HCT116 (cell line): ENCODE results near the gene TMC6. TPM values are rescaled to one million over a fixed set of nuclear protein-coding genes. Genes with fewer than 3 reads are reported as not detected.
A peak's percentile ranks its signal among the peaks of the same experiment; 100 is the strongest.

ENCODE experiments used
- ATAC-seq: fragments of 200-7000 bp; cut with Tn5 transposase; 2 replicates; pipeline ENCODE4 v1.9.1; 2020; ENCODE audit warnings: mild to moderate bottlenecking, moderate library complexity
- BruUV-seq: library from RNA; stranded (reverse); fragments of 400-500 nt; replicated peaks from 2 replicates; lab custom pipeline; 2021; lab: Mats Ljungman, UMichigan
- CTCF ChIA-PET: fragments of 300-600 bp; sonication (Branson Sonifier 250); formaldehyde crosslinking; loops from one replicate; lab custom pipeline; 2021; ENCODE audit warnings: antibody characterized with exemption; lab: Charles Lee
- POLR2A ChIA-PET: fragments of 300-600, 350-600 bp; sonication (Branson Sonifier 250); formaldehyde crosslinking; loops from one replicate; lab custom pipeline; 2021; ENCODE audit warnings: antibody characterized with exemption; lab: Charles Lee
- RAD21 ChIA-PET, 2 experiments: fragments of 300-600 bp; sonication (Branson Sonifier 250); formaldehyde crosslinking; loops; one replicate each; lab custom pipeline; 2023; ENCODE audit warnings: low total read pairs in 2 of 2; ENCODE audit not compliant: uncharacterized antibody in 2 of 2, unreplicated experiment in 2 of 2, low non-redundant PET in 1 of 2; lab: Charles Lee
- DNase-seq: peaks from one replicate; pipeline ENCODE4 v3.0.0-alpha.2; 2010; ENCODE audit warnings: low read depth, low spot score
- H2AFZ ChIP-seq: fragments of 200-600 bp; shearing (Covaris generic), sonication (generic); 2 replicates; pipeline ENCODE4 v1.6.1; 2017; ENCODE audit warnings: low read depth, mixed run types, mixed read lengths, antibody characterized with exemption, low read length; ENCODE audit not compliant: poor library complexity, severe bottlenecking
- H3K27ac ChIP-seq: 2 replicates; pipeline ENCODE4 v1.5.1; 2012; ENCODE audit warnings: low read depth, low read length
- H3K27me3 ChIP-seq: fragments of 200-600 bp; sonication (generic); 2 replicates; pipeline ENCODE4 v1.6.1; 2016; ENCODE audit warnings: mixed run types, low read length, mixed read lengths; ENCODE audit not compliant: insufficient read depth
- H3K36me3 ChIP-seq, 2 experiments: fragments of 200-500 bp in 1 of 2; fragments of 200-600 bp in 1 of 2; sonication (Bioruptor generic) in 1 of 2; sonication (generic) in 1 of 2; 2 replicates each; pipeline versions ENCODE4 v1.5.1 to v1.6.1; 2014 to 2016; ENCODE audit warnings: low read length in 2 of 2, inconsistent platforms in 1 of 2, mixed read lengths in 1 of 2, mixed run types in 1 of 2; ENCODE audit not compliant: insufficient read depth in 2 of 2, control insufficient read depth in 1 of 2
- H3K4me1 ChIP-seq, 2 experiments: fragments of 200-600 bp in 1 of 2; sonication (generic) in 1 of 2; 2 replicates each; pipeline versions ENCODE4 v1.5.1 to v1.6.1; 2012 to 2017; ENCODE audit warnings: low read length in 2 of 2, inconsistent platforms in 1 of 2, mild to moderate bottlenecking in 1 of 2, mixed read lengths in 1 of 2, mixed run types in 1 of 2, moderate library complexity in 1 of 2; ENCODE audit not compliant: insufficient read depth in 2 of 2, control insufficient read depth in 1 of 2
- H3K4me2 ChIP-seq: fragments of 200-600 bp; sonication (generic); 2 replicates; pipeline ENCODE4 v1.6.1; 2017; ENCODE audit warnings: mixed run types, low read length, mixed read lengths
- H3K4me3 ChIP-seq, 2 experiments: fragments of 200-600 bp in 1 of 2; sonication (generic) in 1 of 2; replicated peaks in 1 of 2; 2 replicates each; pipeline ENCODE4 v1.5.1; 2011 to 2016; ENCODE audit warnings: low read length in 2 of 2, control low read depth in 1 of 2, low read depth in 1 of 2, mild to moderate bottlenecking in 1 of 2, mixed read lengths in 1 of 2, mixed run types in 1 of 2
- H3K79me2 ChIP-seq: fragments of 200-600 bp; sonication (generic); 2 replicates; pipeline ENCODE4 v1.6.1; 2017; ENCODE audit warnings: mild to moderate bottlenecking, mixed run types, low read length, moderate library complexity, mixed read lengths; ENCODE audit not compliant: insufficient read depth
- H3K9ac ChIP-seq: fragments of 200-600 bp; sonication (generic); 2 replicates; pipeline ENCODE4 v1.6.1; 2016; ENCODE audit warnings: low read length, mixed read lengths
- H3K9me2 ChIP-seq: fragments of 200-600 bp; sonication (generic), shearing (Covaris generic); 2 replicates; pipeline ENCODE4 v1.6.1; 2017; ENCODE audit warnings: mixed run types, mild to moderate bottlenecking, moderate library complexity; ENCODE audit not compliant: insufficient read depth
- H3K9me3 ChIP-seq, 2 experiments: fragments of 200-500 bp in 1 of 2; fragments of 200-600 bp in 1 of 2; sonication (Bioruptor generic) in 1 of 2; sonication (generic) in 1 of 2; 2 replicates each; pipeline ENCODE4 v1.6.1; 2014 to 2017; ENCODE audit warnings: low read length in 2 of 2, mixed read lengths in 2 of 2, inconsistent platforms in 1 of 2, low read depth in 1 of 2, mild to moderate bottlenecking in 1 of 2, mixed run types in 1 of 2, moderate library complexity in 1 of 2; ENCODE audit not compliant: control insufficient read depth in 1 of 2, insufficient read depth in 1 of 2
- H4K20me1 ChIP-seq: fragments of 200-600 bp; sonication (generic), shearing (Covaris generic); 2 replicates; pipeline ENCODE4 v1.6.1; 2017; ENCODE audit warnings: mixed run types, mild to moderate bottlenecking, moderate library complexity; ENCODE audit not compliant: insufficient read depth
- ELF1 ChIP-seq: IDR thresholded peaks from 2 replicates; pipeline ENCODE4 v1.6.1; 2012; ENCODE audit warnings: low read depth, borderline replicate concordance
- EZH2 ChIP-seq: fragments of 200-600 bp; sonication (generic); IDR thresholded peaks from 2 replicates; pipeline ENCODE4 v1.6.1; 2017; ENCODE audit warnings: antibody characterized with exemption, mixed run types
- POLR2AphosphoS5 ChIP-seq: IDR thresholded peaks from 2 replicates; pipeline ENCODE4 v1.6.1; 2011; ENCODE audit warnings: mild to moderate bottlenecking, low read depth, low read length, moderate library complexity
- SP1 ChIP-seq: IDR thresholded peaks from 2 replicates; pipeline ENCODE4 v1.6.1; 2012; ENCODE audit warnings: low read depth
- ZFX ChIP-seq: fragments of 450-650 bp; IDR thresholded peaks from 2 replicates; pipeline ENCODE4 v1.6.1; 2017
- intact Hi-C: fragments of 100-400 bp; cut with micrococcal nuclease; formaldehyde crosslinking; loops from 2 replicates; pipeline ENCODE4 v1.10.0; 2022
- total RNA-seq: library from RNA; stranded (reverse); gene quantifications from one replicate; pipeline ENCODE4 v1.2.1, GENCODE V29; 2021; ENCODE audit not compliant: unreplicated experiment

The TMC6 gene
- total RNA-seq, 1 experiment from 2014 or later = 142 TPM

DNA sequence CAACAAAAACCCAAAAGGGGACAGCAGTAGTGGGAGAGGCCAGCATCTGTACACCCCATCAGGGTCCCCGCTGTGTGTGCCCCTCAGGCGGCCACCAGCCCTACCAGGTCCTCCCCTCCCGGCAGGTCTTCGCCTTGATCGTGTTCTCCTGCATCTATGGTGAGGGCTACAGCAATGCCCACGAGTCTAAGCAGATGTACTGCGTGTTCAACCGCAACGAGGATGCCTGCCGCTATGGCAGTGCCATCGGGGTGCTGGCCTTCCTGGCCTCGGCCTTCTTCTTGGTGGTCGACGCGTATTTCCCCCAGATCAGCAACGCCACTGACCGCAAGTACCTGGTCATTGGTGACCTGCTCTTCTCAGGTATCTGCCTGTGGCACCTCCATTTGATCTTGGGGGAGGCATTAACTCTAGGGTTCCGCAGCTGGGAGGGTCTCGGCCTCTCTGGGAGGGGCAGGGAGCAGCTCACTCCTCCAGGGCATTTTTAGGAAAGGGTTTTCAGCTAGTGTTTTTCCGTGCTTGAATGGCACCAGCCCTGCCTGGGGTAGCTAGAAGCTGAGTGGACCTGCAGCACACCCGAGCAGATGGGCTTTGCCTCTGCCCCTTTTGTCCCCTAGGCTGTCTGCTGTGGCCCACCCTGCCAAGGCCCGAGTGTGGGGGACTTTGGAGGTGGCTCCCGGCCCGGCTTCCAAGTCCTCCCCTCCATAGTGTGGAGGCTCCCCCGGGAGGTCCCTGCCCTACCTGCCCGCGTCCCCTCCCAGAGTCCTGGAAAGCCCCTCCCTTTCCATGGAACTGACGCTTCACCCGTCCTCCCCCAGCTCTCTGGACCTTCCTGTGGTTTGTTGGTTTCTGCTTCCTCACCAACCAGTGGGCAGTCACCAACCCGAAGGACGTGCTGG lies 42.4 kb upstream of the TMC6 start:
- BruUV-seq = no TSS peak
- no peak for ATAC-seq
- Histone ChIP-seq H4K20me1 (peaks cover 5% of the 10 kb centered on the region; the same call in 1 of the 2 replicates), H3K79me2 (peaks cover 30% of the 10 kb centered on the region), H3K4me2 (no peak overlapping the region), H3K9me2 (no peaks in the 10 kb centered on the region), H2AFZ (no peak overlapping the region), H3K27ac (peak overlapping the region; percentile 10; the same call in 1 of the 2 replicates), H3K36me3 (peaks cover 24 to 44% of the 10 kb centered on the region in 2 experiments), H3K9me3 (no peaks in the 10 kb centered on the region), H3K4me1 (peaks cover 18 to 58% of the 10 kb centered on the region in 2 experiments; a peak in 3 of 4 replicates), H3K4me3 (no peak overlapping the region), H3K27me3 (no peaks in the 10 kb centered on the region), H3K9ac (no peak overlapping the region; the same call in 1 of the 2 replicates)
- TF ChIP-seq POLR2AphosphoS5 = peak; percentile 8
- TF ChIP-seq ELF1 = no peak
- intact Hi-C loops = no loop called here
- no peak for DNase-seq
- POLR2A ChIA-PET = interaction anchor here (1.0 to 2.3 kb wide), 3 partner anchors 15 to 41 kb away, joined by 3 to 16 read pairs (median 4); partner anchors contain the start of genes TK1 and TMC8
- RAD21 ChIA-PET = no interaction called here
- CTCF ChIA-PET = no interaction called here

DNA sequence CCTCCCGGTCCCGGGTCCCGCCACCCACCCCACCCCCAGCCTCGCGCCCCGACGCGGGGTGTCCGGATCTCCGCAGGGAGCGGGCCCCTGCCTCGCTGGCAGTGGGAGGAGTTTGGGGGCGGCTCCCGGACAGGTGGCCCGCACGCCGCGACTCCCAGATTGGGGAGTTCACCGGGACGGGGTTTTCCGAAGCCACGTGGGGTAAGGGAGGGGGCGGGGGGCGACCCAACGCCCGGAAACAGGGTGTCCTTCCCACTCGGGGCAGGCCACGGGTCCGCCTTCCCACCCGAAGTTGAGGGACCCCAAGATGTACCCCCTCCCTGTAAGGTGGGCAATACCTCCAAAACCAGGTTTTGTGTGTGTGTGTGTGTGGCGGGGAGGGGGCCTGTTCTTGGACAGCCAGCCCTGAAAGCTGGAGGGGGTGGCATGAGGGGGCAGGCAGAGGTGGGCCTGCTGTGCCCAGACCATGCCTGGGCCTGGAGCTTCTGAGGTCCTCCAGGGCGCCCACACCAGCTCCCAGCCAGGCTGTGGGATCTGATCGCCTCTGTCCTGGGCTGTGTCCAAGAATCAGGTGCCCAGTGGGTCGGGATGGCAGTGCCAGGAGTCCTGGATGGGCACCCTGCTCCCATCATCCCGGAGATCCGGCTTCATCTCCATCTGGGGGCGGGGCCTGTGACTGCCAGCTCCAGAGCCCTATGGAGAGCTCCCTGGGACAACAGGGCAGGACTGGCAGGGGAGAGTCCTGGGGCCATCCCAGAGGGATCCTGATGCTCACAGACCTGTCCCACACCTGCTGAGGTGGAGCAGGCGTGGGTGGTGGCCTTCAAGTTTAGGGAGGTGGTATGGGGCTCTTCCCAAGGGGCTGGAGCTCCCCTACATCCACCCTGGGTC lies 40.6 kb upstream of the TMC6 start:
- Histone ChIP-seq H3K4me1 (peaks cover 18 to 52% of the 10 kb centered on the region in 2 experiments; a peak in 3 of 4 replicates), H3K4me2 (peak overlapping the region; percentile 85), H3K9ac (peak overlapping the region; percentile 80), H3K27me3 (no peaks in the 10 kb centered on the region), H3K79me2 (peaks cover 30% of the 10 kb centered on the region), H3K9me3 (no peaks in the 10 kb centered on the region), H2AFZ (no peak overlapping the region)
- POLR2A ChIA-PET = interaction anchor here (0.8 to 2.3 kb wide), 8 partner anchors 11 to 41 kb away, joined by 3 to 28 read pairs (median 8); partner anchors contain the start of genes AFMID, TK1, TMC6 and TMC8
- CTCF ChIA-PET = interaction anchor here (0.8 to 1.2 kb wide), 6 partner anchors 9 to 84 kb away, joined by 3 to 8 read pairs (median 5); partner anchors contain the start of genes AFMID and TK1
- DNase-seq = peak; percentile 64
- TF ChIP-seq ZFX (peak; percentile 80; the same call in 1 of the 2 replicates), SP1 (peak; percentile 59; the same call in 1 of the 2 replicates), EZH2 (no peak)
- TF ChIP-seq, all 23 proteins: peak for 2
- ATAC-seq = peak; percentile 77
- Histone ChIP-seq H3K36me3 (peaks cover 17 to 29% of the 10 kb centered on the region in 2 experiments), H3K4me3 (peak overlapping the region; percentile 83), H3K9me2 (no peaks in the 10 kb centered on the region), H3K27ac (peak overlapping the region; percentile 85), H4K20me1 (peaks cover 5% of the 10 kb centered on the region; the same call in 1 of the 2 replicates)
- RAD21 ChIA-PET = interaction anchor here in 1 of 2 experiments (1.3 to 1.6 kb wide), 2 partner anchors 29 to 84 kb away, joined by 3 to 4 read pairs; no protein-coding TSS in a partner anchor
- no TSS peak for BruUV-seq
- intact Hi-C loops = loop anchor here (2.0 to 5.0 kb wide), 3 partner anchors 18 to 808 kb away; partner anchors contain the start of genes AFMID, LGALS3BP and TK1
